GM18499 (cell line): ENCODE data around the gene CENPL.
"Not testable (repeated sequence)": the region's sequence is repeated elsewhere in the genome, so short reads cannot be mapped to it uniquely, and the experiment has no call there.

Experiments used
- ATAC-seq: cut with Tn5 transposase; IDR thresholded peaks from one replicate; pipeline ENCODE4 v1.9.1; 2021; ENCODE audit warnings: moderate number of reproducible peaks; ENCODE audit not compliant: insufficient read depth, unreplicated experiment

The CENPL gene

GRCh38 chr1:173824315-173825081 lies at the start of gene CENPL, which contains the start of gene DARS2:
TSS of gene CENPL (minus strand) at chr1:173824883. CDS start at chr1:173811299, 13,584 bp downstream.
TSS of gene DARS2 (plus strand) at chr1:173824673. CDS start at chr1:173825230, 557 bp downstream.
- peak; percentile 74 for ATAC-seq

GRCh38 chr1:173871500-173871899 lies 46.8 kb upstream of the CENPL start:
- ATAC-seq, result no peak

GRCh38 chr1:173871091-173871490 lies 46.4 kb upstream of the CENPL start:
- ATAC-seq, result no peak

- no peak for ATAC-seq
Measured at GRCh38 chr1:173870252-173871075, 45.8 kb upstream of the CENPL start.

GRCh38 chr1:173869021-173869359 lies 44.3 kb upstream of the CENPL start:
- no peak for ATAC-seq

- ATAC-seq, result peak; percentile 33
Measured at GRCh38 chr1:173868266-173869020, 43.8 kb upstream of the CENPL start, which contains the start of gene ZBTB37. TSS of gene ZBTB37 (plus strand) at chr1:173868380. CDS start at chr1:173870226, 1,846 bp downstream.

GRCh38 chr1:173867753-173868265 lies 43.1 kb upstream of the CENPL start, which contains the start of gene GAS5:
TSS of gene GAS5 (minus strand) at chr1:173867989.
- ATAC-seq, result peak; percentile 72

GRCh38 chr1:173867141-173867752 lies 42.6 kb upstream of the CENPL start:
- ATAC-seq, result no peak

- no peak for ATAC-seq
Measured at GRCh38 chr1:173866413-173867115, 41.9 kb upstream of the CENPL start.

GRCh38 chr1:173865468-173866164 lies 40.9 kb upstream of the CENPL start:
- ATAC-seq, result no peak

- no peak for ATAC-seq
Measured at GRCh38 chr1:173864179-173864867, 39.6 kb upstream of the CENPL start.

- no peak for ATAC-seq
Measured at GRCh38 chr1:173863224-173864161, 38.8 kb upstream of the CENPL start.

GRCh38 chr1:173862769-173863223 lies 38.1 kb upstream of the CENPL start:
- no peak for ATAC-seq

- not testable (repeated sequence) for ATAC-seq
Measured at GRCh38 chr1:173862146-173862768, 37.6 kb upstream of the CENPL start.

- ATAC-seq, result no peak
Measured at GRCh38 chr1:173861731-173862145, 37.1 kb upstream of the CENPL start.

GRCh38 chr1:173860065-173860464 lies 35.4 kb upstream of the CENPL start:
- no peak for ATAC-seq
